ENCODE data around the gene KIFC1. TPM values are rescaled to one million over a fixed set of nuclear protein-coding genes. Genes with fewer than 3 reads are reported as not detected.
"Not testable (repeated sequence)": the region's sequence is repeated elsewhere in the genome, so short reads cannot be mapped to it uniquely, and the experiment has no call there.

Gene KIFC1
- total RNA-seq, 1 experiment from 2014 or later: 73.8 TPM

DNA sequence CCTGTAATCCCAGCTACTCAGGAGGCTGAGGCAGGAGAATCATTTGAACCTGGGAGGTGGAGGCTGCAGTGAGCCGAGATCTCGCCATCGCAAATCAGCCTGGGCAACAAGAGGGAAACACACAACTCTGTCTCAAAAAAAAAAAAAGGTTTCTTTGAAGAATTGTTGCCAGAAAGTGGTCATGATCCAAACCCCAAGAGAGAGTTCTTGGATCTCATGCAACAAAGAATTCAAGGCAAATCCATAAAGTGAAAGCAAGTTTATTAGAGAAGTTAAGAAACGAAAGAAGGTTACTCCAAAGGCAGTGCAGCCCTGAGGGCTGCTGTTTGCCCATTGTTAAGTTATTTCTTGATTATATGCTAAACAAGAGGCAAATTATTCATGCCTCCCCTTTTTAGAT, 14.5 kb upstream of the KIFC1 start:
- DNase-seq: no peak
- no peaks in the 10 kb centered on the region for H3K79me1 ChIP-seq (ENCODE audit: insufficient read depth, low read depth, low read length, poor library complexity, severe bottlenecking)
- no CpG with 5 or more reads among the region's 4 CpGs for WGBS (ENCODE audit: extremely low coverage, insufficient read length, low lambda C conversion rate)
- no peak overlapping the region for H2BK20ac ChIP-seq (ENCODE audit: low read depth, low read length, poor library complexity, severe bottlenecking)
- no peak overlapping the region for H3T11ph ChIP-seq (ENCODE audit: low read length)
- no peak overlapping the region for H3K18ac ChIP-seq (ENCODE audit: insufficient read length, low read depth, low read length)
- no peak overlapping the region for H3K56ac ChIP-seq (ENCODE audit: insufficient read length, low read depth, low read length)
- H2BK12ac ChIP-seq (ENCODE audit: insufficient read length, low read depth, low read length): no peak overlapping the region
- peaks cover 27 to 35% of the 10 kb centered on the region in 2 experiments for H3K4me1 Mint-ChIP-seq
- no peak overlapping the region for H3K4me3 Mint-ChIP-seq
- no peak overlapping the region for H2BK5ac ChIP-seq (ENCODE audit: insufficient read length, low read length)
- H3K23ac ChIP-seq (ENCODE audit: insufficient read length, low read depth, low read length): no peak overlapping the region
- no peak overlapping the region for H3K27ac ChIP-seq (ENCODE audit: insufficient read length, low read depth, low read length)
- H4K20me1 ChIP-seq (ENCODE audit: control insufficient read depth, insufficient read depth, insufficient read length): no peaks in the 10 kb centered on the region
- no peak overlapping the region for H4K5ac ChIP-seq (ENCODE audit: insufficient read length, low read depth, low read length)
- no peak overlapping the region for H2BK15ac ChIP-seq (ENCODE audit: low read depth, low read length)
- H3K4me2 ChIP-seq (ENCODE audit: insufficient read depth, insufficient read length, low read length): no peak overlapping the region
- no peaks in the 10 kb centered on the region for H3K9me3 ChIP-seq (ENCODE audit: control insufficient read depth, low read depth, low read length)
- no peak overlapping the region for H3K14ac ChIP-seq (ENCODE audit: insufficient read depth, low read length)
- no peaks in the 10 kb centered on the region for H3K27me3 ChIP-seq (ENCODE audit: insufficient read depth, low read length)
- H2AK5ac ChIP-seq (ENCODE audit: insufficient read length, low read length): no peak overlapping the region
- no peak overlapping the region for H4K8ac ChIP-seq (replicated peaks; ENCODE audit: insufficient read length, low read depth, low read length)
- H2BK120ac ChIP-seq (ENCODE audit: low read depth, low read length, poor library complexity, severe bottlenecking): no peak overlapping the region
- no peaks in the 10 kb centered on the region for H3K36me3 Mint-ChIP-seq (ENCODE audit: insufficient read depth in 1 of 3, low read depth in 3 of 3)
- H3K4me1 ChIP-seq (ENCODE audit: insufficient read depth, low read length): no peaks in the 10 kb centered on the region; the same call in 1 of the 2 replicates
- H3K9ac ChIP-seq (ENCODE audit: extremely low read depth, insufficient read length, low read length): no peak overlapping the region
- TF ChIP-seq, protein P1, sequence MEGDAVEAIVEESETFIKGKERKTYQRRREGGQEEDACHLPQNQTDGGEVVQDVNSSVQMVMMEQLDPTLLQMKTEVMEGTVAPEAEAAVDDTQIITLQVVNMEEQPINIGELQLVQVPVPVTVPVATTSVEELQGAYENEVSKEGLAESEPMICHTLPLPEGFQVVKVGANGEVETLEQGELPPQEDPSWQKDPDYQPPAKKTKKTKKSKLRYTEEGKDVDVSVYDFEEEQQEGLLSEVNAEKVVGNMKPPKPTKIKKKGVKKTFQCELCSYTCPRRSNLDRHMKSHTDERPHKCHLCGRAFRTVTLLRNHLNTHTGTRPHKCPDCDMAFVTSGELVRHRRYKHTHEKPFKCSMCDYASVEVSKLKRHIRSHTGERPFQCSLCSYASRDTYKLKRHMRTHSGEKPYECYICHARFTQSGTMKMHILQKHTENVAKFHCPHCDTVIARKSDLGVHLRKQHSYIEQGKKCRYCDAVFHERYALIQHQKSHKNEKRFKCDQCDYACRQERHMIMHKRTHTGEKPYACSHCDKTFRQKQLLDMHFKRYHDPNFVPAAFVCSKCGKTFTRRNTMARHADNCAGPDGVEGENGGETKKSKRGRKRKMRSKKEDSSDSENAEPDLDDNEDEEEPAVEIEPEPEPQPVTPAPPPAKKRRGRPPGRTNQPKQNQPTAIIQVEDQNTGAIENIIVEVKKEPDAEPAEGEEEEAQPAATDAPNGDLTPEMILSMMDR (conservative IDR thresholded peaks at IDR 0.05): no peak
- H4K91ac ChIP-seq (ENCODE audit: insufficient read length, low read depth, low read length): no peak overlapping the region
- no peaks in the 10 kb centered on the region for H3K9me3 Mint-ChIP-seq
- no peak overlapping the region for H2AFZ ChIP-seq (ENCODE audit: low read length)
- H3K4ac ChIP-seq (ENCODE audit: low read depth, low read length): no peak overlapping the region
- H3K27me3 Mint-ChIP-seq (ENCODE audit: low read depth): peaks cover 2% of the 10 kb centered on the region
- H3K23me2 ChIP-seq (ENCODE audit: insufficient read length, low read depth, low read length, poor library complexity, severe bottlenecking): no peaks in the 10 kb centered on the region
- H3K27ac Mint-ChIP-seq: no peak overlapping the region
- no peaks in the 10 kb centered on the region for H3K79me2 ChIP-seq (ENCODE audit: insufficient read depth, low read length)

DNA sequence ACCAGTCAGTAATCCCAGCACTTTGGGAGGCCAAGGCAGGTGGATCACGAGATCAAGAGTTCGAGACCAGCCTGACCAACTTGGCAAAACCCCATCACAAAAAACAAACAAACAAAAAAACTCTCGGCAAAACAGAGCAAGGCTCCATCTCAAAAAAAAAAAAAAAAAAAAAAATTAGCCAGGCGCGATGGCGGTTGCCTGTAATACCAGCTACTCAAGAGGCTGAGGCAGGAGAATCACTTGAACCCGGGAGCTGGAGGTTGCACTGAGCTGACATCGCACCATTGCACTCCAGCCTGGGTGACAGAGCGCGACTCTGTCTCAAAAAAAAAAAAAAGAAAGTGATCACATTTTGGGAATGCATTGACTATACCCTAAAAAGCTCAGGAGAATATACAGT, 12.4 kb upstream of the KIFC1 start:
- not testable (repeated sequence) for H3K23ac ChIP-seq (ENCODE audit: insufficient read length, low read depth, low read length); H3K79me2 ChIP-seq (ENCODE audit: insufficient read depth, low read length); H3K9me3 ChIP-seq (ENCODE audit: control insufficient read depth, low read depth, low read length); H2AFZ ChIP-seq (ENCODE audit: low read length); H3K14ac ChIP-seq (ENCODE audit: insufficient read depth, low read length); H3T11ph ChIP-seq (ENCODE audit: low read length); H3K27me3 Mint-ChIP-seq (ENCODE audit: low read depth); H3K79me1 ChIP-seq (ENCODE audit: insufficient read depth, low read depth, low read length, poor library complexity, severe bottlenecking); H2BK120ac ChIP-seq (ENCODE audit: low read depth, low read length, poor library complexity, severe bottlenecking); H2AK5ac ChIP-seq (ENCODE audit: insufficient read length, low read length); DNase-seq; H3K4me2 ChIP-seq (ENCODE audit: insufficient read depth, insufficient read length, low read length); H3K4me3 Mint-ChIP-seq; H3K23me2 ChIP-seq (ENCODE audit: insufficient read length, low read depth, low read length, poor library complexity, severe bottlenecking); H3K56ac ChIP-seq (ENCODE audit: insufficient read length, low read depth, low read length); H4K8ac ChIP-seq (replicated peaks; ENCODE audit: insufficient read length, low read depth, low read length); H3K4ac ChIP-seq (ENCODE audit: low read depth, low read length); H2BK12ac ChIP-seq (ENCODE audit: insufficient read length, low read depth, low read length); H3K18ac ChIP-seq (ENCODE audit: insufficient read length, low read depth, low read length); H3K27ac Mint-ChIP-seq; H3K36me3 Mint-ChIP-seq (ENCODE audit: insufficient read depth in 1 of 3, low read depth in 3 of 3); H3K27me3 ChIP-seq (ENCODE audit: insufficient read depth, low read length); H3K9me3 Mint-ChIP-seq; H4K5ac ChIP-seq (ENCODE audit: insufficient read length, low read depth, low read length); H2BK15ac ChIP-seq (ENCODE audit: low read depth, low read length); H3K27ac ChIP-seq (ENCODE audit: insufficient read length, low read depth, low read length); H4K91ac ChIP-seq (ENCODE audit: insufficient read length, low read depth, low read length); H2BK5ac ChIP-seq (ENCODE audit: insufficient read length, low read length); H4K20me1 ChIP-seq (ENCODE audit: control insufficient read depth, insufficient read depth, insufficient read length); H3K4me1 ChIP-seq (ENCODE audit: insufficient read depth, low read length); H3K9ac ChIP-seq (ENCODE audit: extremely low read depth, insufficient read length, low read length); H2BK20ac ChIP-seq (ENCODE audit: low read depth, low read length, poor library complexity, severe bottlenecking)
- no CpG with 5 or more reads among the region's 10 CpGs for WGBS (ENCODE audit: extremely low coverage, insufficient read length, low lambda C conversion rate)
- H3K4me1 Mint-ChIP-seq: peaks cover 14 to 20% of the 10 kb centered on the region in 2 experiments
